Articular chondrocyte of knee joint (primary cell): ENCODE measurements around the gene CTAGE9. TPM values are rescaled to one million over a fixed set of nuclear protein-coding genes. Genes with fewer than 3 reads are reported as not detected.

Experiments used
- total RNA-seq: library from RNA; depleted of rRNA; stranded (reverse); fragments of >200 nt; gene quantifications from 2 replicates; pipeline ENCODE4 v1.2.3, GENCODE V29; 2012

CTAGE9 gene, protein sequence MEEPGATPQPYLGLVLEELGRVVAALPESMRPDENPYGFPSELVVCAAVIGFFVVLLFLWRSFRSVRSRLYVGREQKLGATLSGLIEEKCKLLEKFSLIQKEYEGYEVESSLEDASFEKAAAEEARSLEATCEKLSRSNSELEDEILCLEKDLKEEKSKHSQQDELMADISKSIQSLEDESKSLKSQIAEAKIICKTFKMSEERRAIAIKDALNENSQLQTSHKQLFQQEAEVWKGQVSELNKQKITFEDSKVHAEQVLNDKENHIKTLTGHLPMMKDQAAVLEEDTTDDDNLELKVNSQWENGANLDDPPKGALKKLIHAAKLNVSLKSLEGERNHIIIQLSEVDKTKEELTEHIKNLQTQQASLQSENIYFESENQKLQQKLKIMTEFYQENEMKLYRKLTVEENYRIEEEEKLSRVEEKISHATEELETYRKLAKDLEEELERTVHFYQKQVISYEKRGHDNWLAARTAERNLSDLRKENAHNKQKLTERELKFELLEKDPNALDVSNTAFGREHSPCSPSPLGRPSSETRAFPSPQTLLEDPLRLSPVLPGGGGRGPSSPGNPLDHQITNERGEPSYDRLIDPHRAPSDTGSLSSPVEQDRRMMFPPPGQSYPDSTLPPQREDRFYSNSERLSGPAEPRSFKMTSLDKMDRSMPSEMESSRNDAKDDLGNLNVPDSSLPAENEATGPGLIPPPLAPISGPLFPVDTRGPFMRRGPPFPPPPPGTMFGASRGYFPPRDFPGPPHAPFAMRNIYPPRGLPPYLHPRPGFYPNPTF
- not detected in 2 replicates for total RNA-seq

DNA sequence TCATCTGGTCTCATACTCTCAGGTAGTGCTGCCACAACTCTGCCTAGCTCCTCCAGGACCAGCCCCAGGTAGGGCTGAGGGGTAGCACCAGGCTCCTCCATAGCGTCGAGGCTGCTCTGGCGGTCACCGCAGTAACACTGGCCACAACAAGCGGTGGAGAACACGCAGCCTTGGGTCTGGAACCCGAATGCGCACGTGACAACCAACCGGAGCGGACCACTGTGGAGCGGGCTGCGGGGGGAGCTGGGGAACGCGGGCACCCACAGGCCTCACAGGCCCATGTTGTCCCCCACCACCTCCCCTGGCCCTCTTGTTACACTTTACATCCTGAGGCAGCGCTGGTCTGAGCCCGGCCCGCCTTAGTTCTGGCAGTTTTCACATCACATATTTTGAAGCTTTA is at the start of gene CTAGE9:
TSS of gene CTAGE9 (minus strand) at position 101 of the 400 bp plus-strand sequence. CDS start at position 101, 0 bp downstream.

Other genes with a start within 250 kb of the CTAGE9 start
- gene ARG1, start 137.8 kb downstream of the CTAGE9 start, total RNA-seq, result not detected in 2 replicates
- 48.2 and 48.6 TPM in 2 replicates for gene MED23, start 82.8 kb downstream of the CTAGE9 start, total RNA-seq
- 0.13 and 0.22 TPM in 2 replicates for gene ENPP3, start 73.7 kb downstream of the CTAGE9 start, total RNA-seq
- not detected in 2 replicates for gene OR2A4, start 9.6 kb downstream of the CTAGE9 start, total RNA-seq
- 53.1 and 68.5 TPM in 2 replicates for gene ENPP1, start 97.0 kb upstream of the CTAGE9 start, total RNA-seq
- gene CCN2, start 240.4 kb upstream of the CTAGE9 start, total RNA-seq, result 264 and 598 TPM in 2 replicates